ENCODE measurements around the gene TPRX1. TPM values are rescaled to one million over a fixed set of nuclear protein-coding genes. Genes with fewer than 3 reads are reported as not detected.
"Not testable (repeated sequence)": the region's sequence is repeated elsewhere in the genome, so short reads cannot be mapped to it uniquely, and the experiment has no call there.

TPRX1 gene
- total RNA-seq, 1 experiment from 2014 or later, result not detected

GRCh38 chr19:47820410-47820809 is 16.1 kb upstream of the TPRX1 start:
- peaks cover 75% of the 10 kb centered on the region for H3K27me3 ChIP-seq (ENCODE audit: insufficient read depth, low read depth)
- no peak overlapping the region for H3K4me2 ChIP-seq
- ChIA-PET CTCF (interaction anchor here (0.6 kb wide), 1 partner anchor 37 kb away, joined by 8 read pairs; no protein-coding TSS in a partner anchor), POLR2A (ENCODE audit: unreplicated experiment) (interaction anchor here (0.6 kb wide), 1 partner anchor 231 kb away, joined by 3 read pairs; no protein-coding TSS in a partner anchor)
- H3K9me2 ChIP-seq (ENCODE audit: insufficient read depth), result no peaks in the 10 kb centered on the region
- no peak overlapping the region for H3K4me3 ChIP-seq
- no peaks in the 10 kb centered on the region for H4K20me1 ChIP-seq (ENCODE audit: insufficient read depth)
- H3F3A ChIP-seq (ENCODE audit: insufficient read depth, low read depth), result no peaks in the 10 kb centered on the region
- no peaks in the 10 kb centered on the region for H3K36me3 ChIP-seq (ENCODE audit: low read depth)
- no TSS peak for BruUV-seq (replicated peaks)
- no peak overlapping the region for H3K27ac ChIP-seq
- no peaks in the 10 kb centered on the region for H3K4me1 ChIP-seq (replicated peaks; ENCODE audit: insufficient read depth)
- intact Hi-C loops (cut with micrococcal nuclease; ENCODE audit: unreplicated experiment), result no loop called here
- no peaks in the 10 kb centered on the region for H3K9me3 ChIP-seq (ENCODE audit: insufficient read depth, low read depth)
- no peaks in the 10 kb centered on the region for H3K79me2 ChIP-seq (ENCODE audit: low read depth)
- TF ChIP-seq EZH2 (IDR thresholded peaks at IDR 0.05; ENCODE audit: low read depth), result no peak
- no peak for TF ChIP-seq CTCF (conservative IDR thresholded peaks at IDR 0.05)
- DNase-seq, result no peak
- H2AFZ ChIP-seq, result no peak overlapping the region

GRCh38 chr19:47819858-47820257 is 15.5 kb upstream of the TPRX1 start:
- TF ChIP-seq CTCF (conservative IDR thresholded peaks at IDR 0.05) (no peak), EZH2 (IDR thresholded peaks at IDR 0.05; ENCODE audit: low read depth) (no peak)
- Histone ChIP-seq H3K36me3 (ENCODE audit: low read depth) (no peaks in the 10 kb centered on the region), H3K79me2 (ENCODE audit: low read depth) (no peaks in the 10 kb centered on the region), H2AFZ (no peak overlapping the region), H3K4me2 (no peak overlapping the region), H3K4me1 (replicated peaks; ENCODE audit: insufficient read depth) (no peaks in the 10 kb centered on the region), H3K9me3 (ENCODE audit: insufficient read depth, low read depth) (no peaks in the 10 kb centered on the region), H3K27ac (no peak overlapping the region), H3K9me2 (ENCODE audit: insufficient read depth) (no peaks in the 10 kb centered on the region), H3K27me3 (ENCODE audit: insufficient read depth, low read depth) (peaks cover 71% of the 10 kb centered on the region), H3F3A (ENCODE audit: insufficient read depth, low read depth) (no peaks in the 10 kb centered on the region), H4K20me1 (ENCODE audit: insufficient read depth) (no peaks in the 10 kb centered on the region), H3K4me3 (no peak overlapping the region)
- ChIA-PET CTCF (interaction anchor here (0.6 kb wide), 1 partner anchor 38 kb away, joined by 8 read pairs; no protein-coding TSS in a partner anchor), POLR2A (ENCODE audit: unreplicated experiment) (no interaction called here)
- DNase-seq, result no peak
- no TSS peak for BruUV-seq (replicated peaks)
- intact Hi-C loops (cut with micrococcal nuclease; ENCODE audit: unreplicated experiment), result no loop called here

GRCh38 chr19:47818221-47818620 is 13.9 kb upstream of the TPRX1 start:
- H3K4me3 ChIP-seq; H3K4me2 ChIP-seq; H3F3A ChIP-seq (ENCODE audit: insufficient read depth, low read depth); H4K20me1 ChIP-seq (ENCODE audit: insufficient read depth); H3K9me3 ChIP-seq (ENCODE audit: insufficient read depth, low read depth); H3K36me3 ChIP-seq (ENCODE audit: low read depth); H3K4me1 ChIP-seq (replicated peaks; ENCODE audit: insufficient read depth); DNase-seq; POLR2A ChIA-PET (ENCODE audit: unreplicated experiment); H3K27ac ChIP-seq; BruUV-seq (replicated peaks); H3K9me2 ChIP-seq (ENCODE audit: insufficient read depth); CTCF ChIA-PET; H3K79me2 ChIP-seq (ENCODE audit: low read depth); H2AFZ ChIP-seq; intact Hi-C loops (cut with micrococcal nuclease; ENCODE audit: unreplicated experiment): not testable (repeated sequence)
- H3K27me3 ChIP-seq (ENCODE audit: insufficient read depth, low read depth), result peaks cover 60% of the 10 kb centered on the region

- H3K4me2 ChIP-seq; H4K20me1 ChIP-seq (ENCODE audit: insufficient read depth); intact Hi-C loops (cut with micrococcal nuclease; ENCODE audit: unreplicated experiment); H3F3A ChIP-seq (ENCODE audit: insufficient read depth, low read depth); BruUV-seq (replicated peaks); H3K79me2 ChIP-seq (ENCODE audit: low read depth); H3K9me2 ChIP-seq (ENCODE audit: insufficient read depth); H2AFZ ChIP-seq; H3K4me1 ChIP-seq (replicated peaks; ENCODE audit: insufficient read depth); H3K9me3 ChIP-seq (ENCODE audit: insufficient read depth, low read depth); H3K36me3 ChIP-seq (ENCODE audit: low read depth); H3K4me3 ChIP-seq; H3K27ac ChIP-seq; DNase-seq: not testable (repeated sequence)
- peaks cover 42% of the 10 kb centered on the region for H3K27me3 ChIP-seq (ENCODE audit: insufficient read depth, low read depth)
- ChIA-PET CTCF (interaction anchor here (0.5 kb wide), 1 partner anchor 803 kb away, joined by 3 read pairs; no protein-coding TSS in a partner anchor), POLR2A (ENCODE audit: unreplicated experiment) (interaction anchor here (0.5 kb wide), 1 partner anchor 70 kb away, joined by 10 read pairs; the partner anchor contains the start of gene SULT2A1)
Observed at GRCh38 chr19:47816270-47816669, 11.9 kb upstream of the TPRX1 start.
